ENCODE results near the gene SPINDOC. TPM values are rescaled to one million over a fixed set of nuclear protein-coding genes. Genes with fewer than 3 reads are reported as not detected.

The SPINDOC gene
- total and polyA plus RNA-seq, 11 donors: 7.8 to 12.0 (median 10.9) TPM

- Histone ChIP-seq H3K4me3 (no peak overlapping the region), H3K27ac (no peak overlapping the region), H3K4me1 (peaks cover 0 to 4% (median 0%) of the 10 kb centered on the region in 12 donors), H3K9me3 (no peaks in the 10 kb centered on the region), H3K36me3 (peaks cover 3 to 95% (median 81%) of the 10 kb centered on the region in 9 donors), H3K27me3 (no peaks in the 10 kb centered on the region)
- WGBS, 4 donors: 90 to 94% (median 93%) methylated on average over 5 of the region's 5 CpGs
- DNase-seq: no peak
- TF ChIP-seq CTCF (IDR thresholded peaks at IDR 0.05): no peak
- no peak for TF ChIP-seq POLR2A (IDR thresholded peaks at IDR 0.05)
- intact Hi-C loops (cut with DNase I): no loop called here
- no peak for ATAC-seq
Observed at GRCh38 chr11:63821411-63821810, 8.2 kb downstream of the SPINDOC start.

DNA sequence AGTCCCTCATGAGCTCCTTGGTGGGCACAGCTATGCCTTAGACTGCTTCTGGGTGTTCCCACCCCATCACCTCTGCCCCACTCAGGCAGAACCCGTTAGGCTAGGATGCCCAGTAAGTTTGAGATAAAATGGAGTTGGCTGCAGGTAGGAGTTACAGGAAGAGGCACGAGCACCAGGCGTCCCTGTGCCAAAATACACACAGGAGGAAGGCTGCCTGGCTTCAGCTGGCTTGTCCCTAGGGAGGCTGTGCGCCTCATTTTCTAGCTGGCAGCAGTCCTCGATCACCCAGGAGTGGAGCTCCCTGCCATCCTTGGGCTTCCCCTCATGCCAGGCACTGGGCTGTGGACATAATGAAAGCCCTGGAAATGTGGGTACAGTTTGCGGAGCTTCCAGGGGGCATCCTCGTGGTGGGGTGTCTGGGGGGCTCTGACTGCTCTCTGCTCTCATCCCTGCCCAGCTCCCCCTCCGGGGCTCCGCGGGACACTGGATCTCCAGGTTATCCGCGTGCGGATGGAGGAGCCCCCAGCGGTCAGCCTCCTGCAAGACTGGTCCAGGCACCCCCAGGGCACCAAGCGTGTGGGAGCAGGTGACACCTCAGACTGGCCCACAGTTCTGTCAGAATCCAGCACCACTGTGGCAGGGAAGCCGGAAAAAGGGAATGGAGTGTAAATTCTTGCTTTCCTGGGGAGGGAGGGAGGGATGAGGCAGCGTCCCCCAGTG, 13.4 kb downstream of the SPINDOC start:
- no peaks in the 10 kb centered on the region for H3K9me3 ChIP-seq
- intact Hi-C loops (cut with DNase I): no loop called here
- TF ChIP-seq POLR2A (IDR thresholded peaks at IDR 0.05) (no peak), CTCF (IDR thresholded peaks at IDR 0.05) (no peak)
- WGBS, 4 donors: 79 to 87% (median 81%) methylated on average over 16 to 17 of the region's 17 CpGs
- H3K4me1 ChIP-seq: no peaks in the 10 kb centered on the region
- no peak overlapping the region for H3K4me3 ChIP-seq
- peaks cover 4 to 60% (median 53%) of the 10 kb centered on the region in 9 donors for H3K36me3 ChIP-seq
- ATAC-seq: no peak
- no peak overlapping the region for H3K27ac ChIP-seq
- DNase-seq: no peak
- H3K27me3 ChIP-seq: no peaks in the 10 kb centered on the region

- Histone ChIP-seq H3K4me1 (no peaks in the 10 kb centered on the region), H3K4me3 (no peak overlapping the region), H3K27me3 (no peaks in the 10 kb centered on the region), H3K27ac (no peak overlapping the region), H3K36me3 (peaks cover 0 to 28% (median 21%) of the 10 kb centered on the region in 9 donors), H3K9me3 (no peaks in the 10 kb centered on the region)
- WGBS, 4 donors: 80 to 84% (median 82%) methylated on average over 8 of the region's 8 CpGs
- ATAC-seq (peak in 3 of 4 donors; percentile 47 to 60 (median 53)), DNase-seq (no peak)
- intact Hi-C loops (cut with DNase I): no loop called here
- TF ChIP-seq POLR2A (IDR thresholded peaks at IDR 0.05): no peak
- TF ChIP-seq CTCF (IDR thresholded peaks at IDR 0.05): peak in 5 of 12 donors; percentile 5 to 33 (median 14)
Observed at GRCh38 chr11:63829823-63830489, 16.7 kb downstream of the SPINDOC start.

DNA sequence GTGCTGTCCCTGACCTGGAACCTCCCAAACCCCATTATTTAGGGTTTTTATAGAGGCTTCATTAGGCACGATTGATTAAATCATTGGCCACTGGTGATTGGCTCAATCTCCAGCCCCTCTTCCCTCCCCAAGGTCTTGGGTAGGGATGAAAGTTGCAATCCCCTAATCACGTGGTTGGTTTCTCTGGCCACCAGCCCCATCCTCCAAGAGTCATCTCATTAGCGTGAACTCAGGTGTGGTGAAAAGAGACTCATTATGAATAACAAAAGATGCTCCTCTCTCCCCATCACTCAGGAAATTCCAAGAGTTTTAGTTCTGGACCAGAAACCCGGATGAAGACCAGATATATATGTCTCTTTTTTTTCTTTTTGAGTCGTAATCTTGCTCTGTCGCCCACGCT, 18.1 kb downstream of the SPINDOC start:
- no peak for DNase-seq
- TF ChIP-seq CTCF (IDR thresholded peaks at IDR 0.05): no peak
- no peak for TF ChIP-seq POLR2A (IDR thresholded peaks at IDR 0.05)
- ATAC-seq: no peak
- H3K4me1 ChIP-seq: no peaks in the 10 kb centered on the region
- H3K27me3 ChIP-seq: no peaks in the 10 kb centered on the region
- H3K27ac ChIP-seq: no peak overlapping the region
- 74 to 79% (median 77%) methylated on average over 7 of the region's 7 CpGs for WGBS, 4 donors
- intact Hi-C loops (cut with DNase I): no loop called here
- H3K36me3 ChIP-seq: peaks cover 0 to 17% (median 8%) of the 10 kb centered on the region in 9 donors
- H3K9me3 ChIP-seq: no peaks in the 10 kb centered on the region
- H3K4me3 ChIP-seq: no peak overlapping the region

Measured in heart left ventricle (tissue), 16 donors.